ENCODE results near the gene GALNT10.

Gene GALNT10

DNA sequence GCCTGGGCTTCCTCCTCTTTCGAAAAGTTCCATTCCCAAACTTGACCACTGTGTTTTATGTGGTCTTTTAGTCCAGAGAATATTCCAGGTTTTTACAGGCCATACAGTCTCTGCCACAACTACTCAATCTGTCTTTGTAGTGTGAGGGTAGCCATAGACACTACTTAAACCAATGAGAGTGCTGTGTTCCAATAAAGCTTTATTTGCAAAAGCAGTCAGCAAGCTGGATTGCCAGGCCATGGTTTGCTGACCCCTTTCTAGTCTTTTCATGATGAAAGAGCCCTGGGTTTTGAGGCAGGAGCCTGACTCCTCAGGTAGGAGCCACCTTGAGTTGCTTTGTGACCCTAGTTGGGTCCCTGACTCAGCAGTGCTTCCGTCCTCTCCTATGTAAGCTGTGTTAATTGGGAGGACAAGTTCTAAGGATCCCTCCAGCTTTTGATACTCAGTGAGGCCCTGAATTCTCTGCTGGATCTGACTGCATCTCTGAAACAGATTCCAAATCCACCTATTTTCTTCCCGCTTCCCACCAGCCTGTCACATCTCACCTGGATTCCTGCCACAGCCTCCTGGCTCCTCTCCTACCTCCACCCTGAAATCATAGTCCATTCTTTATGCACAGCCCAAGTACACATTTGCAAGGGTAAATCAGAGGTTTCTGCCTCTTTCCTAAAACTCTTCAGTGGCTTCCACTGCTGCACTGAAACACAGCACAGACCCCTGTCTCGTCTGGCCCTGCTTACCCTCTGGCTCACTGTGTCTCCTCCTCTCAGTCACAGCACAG, 13.5 kb downstream of the GALNT10 start:
- no peak for DNase-seq

DNA sequence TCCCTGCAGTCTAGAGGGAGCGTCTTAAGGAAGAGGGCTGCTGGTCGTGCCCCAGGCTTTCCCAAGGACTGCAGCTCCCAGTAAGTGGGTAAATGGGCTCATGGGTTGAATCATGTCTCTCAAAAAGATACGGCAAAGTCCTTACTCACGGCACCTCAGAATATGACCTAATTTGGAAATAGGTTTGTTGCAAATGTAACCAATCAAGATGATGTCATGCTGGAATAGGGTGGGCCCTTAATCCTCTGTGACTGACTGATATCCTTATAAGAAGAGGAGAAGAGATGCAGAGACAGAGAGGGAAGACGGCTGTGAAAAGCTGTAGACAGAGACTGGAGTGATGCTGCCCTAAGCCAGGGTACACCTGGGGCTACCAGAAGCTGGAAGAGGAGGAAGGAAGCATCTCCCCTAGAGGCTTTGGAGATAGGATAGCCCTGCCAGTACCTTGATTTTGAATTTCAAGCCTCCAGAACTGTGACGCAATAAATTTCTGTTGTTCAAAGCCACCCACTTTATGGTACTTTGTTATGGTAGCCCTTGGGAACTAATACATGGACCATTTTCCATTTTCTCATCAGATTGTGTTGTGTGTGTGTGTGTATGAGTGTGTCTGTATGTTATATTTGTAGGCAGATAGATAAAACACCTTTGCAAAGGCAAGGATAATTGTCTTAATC, 15.0 kb downstream of the GALNT10 start:
- no peak for DNase-seq

DNA sequence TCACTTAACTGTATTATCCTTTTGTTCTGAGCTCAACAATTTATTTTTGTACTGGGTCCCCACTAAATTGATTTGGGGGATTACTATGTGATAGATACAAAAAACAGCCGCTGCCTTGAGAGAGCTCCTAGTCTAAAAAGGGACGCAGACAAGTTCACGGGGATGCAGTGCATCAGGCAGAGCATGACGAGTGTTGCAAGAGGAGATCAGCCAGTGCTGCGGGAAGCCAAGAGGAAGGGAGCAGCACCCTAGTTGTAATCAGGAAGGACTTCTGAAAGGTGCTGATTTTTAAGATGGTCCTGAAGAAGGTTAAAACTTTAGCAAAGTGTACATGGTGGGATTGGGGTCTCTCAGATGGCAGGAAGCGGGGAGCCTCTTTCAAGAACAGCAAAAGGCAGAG, 15.8 kb downstream of the GALNT10 start:
- no peak for DNase-seq

DNA sequence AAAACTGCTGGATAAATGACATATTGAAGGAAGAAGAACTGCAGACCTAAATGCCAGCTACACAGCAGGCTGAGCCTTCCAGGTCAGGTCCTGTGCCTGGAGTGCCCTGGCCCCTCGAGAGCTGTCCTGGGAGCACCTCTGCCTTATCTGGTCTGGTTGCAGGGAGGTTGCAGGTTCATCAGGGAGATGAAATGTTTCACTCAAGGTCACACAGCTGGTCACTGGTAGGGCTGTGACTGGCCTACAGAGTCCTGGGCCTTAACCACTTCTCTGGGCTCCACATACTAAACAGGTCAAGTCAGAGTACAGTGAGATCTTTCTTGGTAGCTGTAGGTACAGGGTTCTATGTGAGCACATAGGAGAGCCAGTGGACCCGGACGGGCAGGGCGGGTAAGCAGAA, 16.7 kb downstream of the GALNT10 start:
- DNase-seq, result no peak

DNA sequence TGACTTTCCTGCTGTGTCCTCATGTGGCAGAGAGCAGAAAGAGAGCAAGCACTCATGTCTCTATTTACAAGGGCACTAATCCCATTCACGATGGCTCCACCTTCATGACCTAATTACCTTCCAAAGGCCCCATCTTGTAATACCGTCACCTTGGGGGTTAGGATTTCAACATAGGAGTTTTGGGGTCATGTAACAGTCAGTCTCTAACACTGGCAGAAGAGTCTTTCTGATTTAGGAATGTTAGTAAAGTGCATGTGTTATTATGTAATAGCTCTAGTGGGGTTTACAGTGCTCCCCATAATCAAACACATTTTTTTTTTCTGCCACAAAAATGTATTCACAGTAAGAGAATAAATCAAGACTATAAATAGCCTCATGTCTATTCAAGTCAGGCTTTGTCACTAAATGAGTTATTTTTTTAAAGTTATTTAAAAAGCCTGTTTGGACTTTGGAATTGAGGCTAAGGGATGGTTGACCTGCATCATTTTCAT, 19.1 kb downstream of the GALNT10 start:
- no peak for DNase-seq

DNA sequence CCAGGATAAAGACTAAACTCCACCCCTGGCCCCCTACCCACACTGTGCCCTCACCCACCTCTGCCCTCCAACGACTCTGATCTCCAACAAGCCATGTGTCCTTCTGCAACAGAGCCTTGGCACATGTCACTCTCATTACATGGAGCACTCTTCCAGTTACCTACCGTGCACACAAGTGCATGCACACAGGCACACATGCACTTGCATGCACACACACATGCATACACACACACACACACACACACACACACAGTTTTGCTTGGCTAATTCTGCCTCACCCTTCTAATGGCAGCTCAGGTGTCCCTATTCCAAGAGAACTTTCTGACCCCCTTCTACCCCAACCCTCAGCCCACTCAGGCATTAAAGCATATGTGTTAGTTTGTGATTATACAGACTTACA, 19.6 kb downstream of the GALNT10 start:
- no peak for DNase-seq

DNA sequence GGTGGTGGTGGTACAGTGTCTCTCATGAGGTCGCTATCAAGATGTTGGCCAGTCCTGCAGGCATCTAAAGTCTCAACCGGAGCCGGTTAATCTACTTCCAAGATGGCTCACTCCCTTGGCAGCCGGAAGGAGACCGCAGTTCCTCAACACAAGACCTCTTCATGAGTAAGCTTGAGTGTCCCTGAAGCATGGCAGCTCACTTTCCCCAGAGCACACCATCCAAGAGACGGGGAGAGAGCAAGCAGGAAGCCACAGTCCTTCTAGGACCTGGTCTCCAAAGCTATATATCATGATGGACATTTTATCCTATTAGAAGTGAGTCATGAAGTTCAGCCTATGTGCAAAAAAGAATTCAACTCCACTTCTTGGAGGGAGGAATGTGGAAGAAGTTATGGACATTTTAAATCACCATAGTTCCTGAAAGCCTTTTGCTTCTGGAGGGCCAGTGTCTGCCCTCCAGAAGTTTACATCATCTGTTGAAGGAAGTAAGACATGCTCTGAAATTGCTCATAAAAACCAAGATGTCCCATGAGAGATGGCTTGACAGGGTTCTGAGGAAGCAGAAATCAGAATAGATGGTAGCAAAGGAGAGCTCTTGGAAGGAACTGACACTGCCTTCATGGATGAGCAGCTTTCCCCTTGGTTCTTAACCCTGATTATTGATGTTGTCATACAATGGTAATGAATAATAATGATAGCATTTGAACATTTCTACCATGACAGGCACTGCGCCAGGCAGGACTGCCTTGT, 21.3 kb downstream of the GALNT10 start:
- no peak for DNase-seq

DNA sequence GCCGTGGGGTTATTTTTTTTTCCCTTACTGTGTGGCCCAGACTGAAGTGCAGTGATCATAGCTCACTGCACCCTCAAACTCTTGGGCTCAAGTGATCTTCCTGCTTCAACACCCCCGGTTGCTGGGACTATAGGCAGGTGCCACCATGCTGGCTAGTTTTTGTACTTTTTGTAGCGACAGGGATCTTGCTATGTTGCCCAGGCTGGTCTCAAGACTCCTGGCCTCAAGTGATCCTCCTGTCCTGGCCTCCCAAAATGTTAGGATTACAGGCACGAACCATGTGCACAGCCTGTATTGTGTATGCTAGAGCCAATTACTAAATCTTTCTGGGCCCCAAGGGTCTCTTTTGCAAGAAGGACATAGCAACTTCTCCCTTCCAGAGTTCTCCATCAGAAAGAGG, 23.1 kb downstream of the GALNT10 start:
- no peak for DNase-seq

DNA sequence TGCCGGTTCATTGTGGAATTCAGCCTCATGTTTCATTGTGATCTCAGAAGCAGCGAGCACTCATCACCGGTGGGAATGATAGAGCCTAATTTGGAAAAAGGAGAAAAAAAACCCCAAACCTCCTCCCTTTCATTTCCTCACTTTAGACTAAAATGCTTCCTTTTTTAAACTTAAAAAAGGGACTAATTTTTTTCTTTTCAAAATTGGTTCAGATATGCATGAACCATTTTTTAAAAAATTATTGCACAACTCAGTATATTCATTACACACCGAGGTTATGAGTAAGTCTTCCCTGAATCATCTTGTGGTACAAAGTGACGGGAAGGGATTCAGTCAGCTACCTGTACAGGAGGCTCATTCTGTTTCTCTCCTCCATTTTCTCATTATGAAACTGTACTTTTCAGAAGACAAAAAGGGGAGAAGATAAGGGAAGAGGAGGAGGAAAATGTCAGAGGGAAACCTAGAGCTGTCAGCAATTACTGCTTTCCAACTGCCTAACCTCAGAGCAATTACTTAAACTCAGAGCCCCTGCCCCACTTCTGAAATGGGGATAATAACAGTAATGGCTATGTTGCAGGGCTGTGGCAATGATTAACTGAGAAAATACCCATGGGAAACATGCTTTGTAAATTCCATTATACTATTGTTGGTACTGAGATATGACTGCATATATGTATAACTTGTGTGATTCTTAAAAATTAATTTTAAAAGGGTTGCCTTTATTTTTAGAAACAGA, 24.0 kb downstream of the GALNT10 start:
- no peak for DNase-seq

DNA sequence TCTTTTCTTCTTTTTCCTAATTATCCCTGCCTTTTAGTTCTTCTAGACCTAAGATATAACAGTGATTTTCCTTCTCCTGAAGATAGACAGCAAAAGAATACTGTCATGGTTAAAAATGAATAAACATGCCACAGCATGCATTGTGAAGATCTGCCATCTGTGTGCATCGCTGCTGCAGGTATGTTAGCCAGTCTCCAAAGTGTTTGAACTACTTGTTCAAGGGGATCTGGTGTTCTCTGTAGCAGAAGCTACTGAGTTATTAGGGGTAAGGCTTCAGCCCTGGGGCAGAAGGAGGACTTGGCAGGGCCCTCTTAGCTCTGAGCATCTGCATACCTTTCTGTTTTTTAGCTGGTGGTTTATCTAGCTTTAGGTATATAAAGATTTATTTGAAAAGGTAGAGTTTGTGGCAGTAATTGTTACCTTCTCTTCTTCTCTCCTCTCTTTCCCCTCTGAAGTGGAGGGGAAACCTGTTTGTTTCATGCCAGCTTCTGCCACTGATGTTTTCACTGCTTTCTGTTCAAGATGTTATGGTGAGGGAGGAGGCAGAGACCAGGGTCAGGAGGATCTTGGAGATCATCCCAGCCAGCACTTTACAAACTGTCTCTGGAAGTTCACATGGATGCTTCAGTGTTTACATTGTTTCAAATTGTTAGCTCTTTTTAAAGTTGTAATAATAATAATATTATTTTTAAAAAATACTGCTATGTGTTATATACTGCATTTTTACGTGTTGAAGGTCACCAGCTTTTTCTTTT, 25.2 kb downstream of the GALNT10 start:
- no peak for DNase-seq

DNA sequence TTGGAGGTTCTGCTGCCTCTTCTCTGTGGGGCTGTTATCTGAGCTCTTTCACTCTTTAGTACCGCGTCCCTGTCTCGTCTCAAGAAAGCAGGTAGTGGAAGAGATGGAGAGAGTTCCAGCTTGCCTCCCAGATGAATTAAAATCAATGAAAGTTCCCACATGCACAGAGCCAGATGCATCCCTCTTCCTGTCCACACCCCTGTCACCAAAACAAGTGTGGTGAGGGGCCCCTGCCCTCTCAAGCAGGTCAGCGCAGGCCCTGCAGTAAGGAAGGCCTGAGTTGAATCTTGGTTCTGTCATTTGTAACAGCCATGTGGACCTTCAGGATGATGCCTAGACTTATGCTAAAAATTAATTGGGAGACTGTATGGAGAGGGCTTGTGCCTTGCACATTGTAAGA, 26.9 kb downstream of the GALNT10 start:
- no peak for DNase-seq

DNA sequence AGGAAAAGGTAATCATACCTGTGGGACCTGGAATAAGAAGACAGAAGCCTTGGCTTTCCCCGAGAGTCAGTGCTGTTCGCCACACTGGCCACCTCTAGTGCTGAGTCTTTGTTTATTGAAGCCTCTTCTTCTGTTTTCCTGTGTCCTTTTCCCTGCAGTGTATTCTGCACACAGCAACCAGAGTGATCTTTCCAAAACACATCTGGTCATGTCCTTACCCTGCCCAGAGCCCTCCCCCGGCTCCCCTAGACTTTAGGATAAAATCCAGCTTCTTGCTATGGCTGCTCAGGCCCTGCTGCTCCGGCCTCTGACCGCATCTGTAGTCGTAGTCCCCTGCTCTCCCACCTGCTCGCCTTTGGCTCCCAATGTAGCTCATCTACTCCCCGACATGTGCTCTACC, 28.3 kb downstream of the GALNT10 start:
- DNase-seq, result no peak

DNA sequence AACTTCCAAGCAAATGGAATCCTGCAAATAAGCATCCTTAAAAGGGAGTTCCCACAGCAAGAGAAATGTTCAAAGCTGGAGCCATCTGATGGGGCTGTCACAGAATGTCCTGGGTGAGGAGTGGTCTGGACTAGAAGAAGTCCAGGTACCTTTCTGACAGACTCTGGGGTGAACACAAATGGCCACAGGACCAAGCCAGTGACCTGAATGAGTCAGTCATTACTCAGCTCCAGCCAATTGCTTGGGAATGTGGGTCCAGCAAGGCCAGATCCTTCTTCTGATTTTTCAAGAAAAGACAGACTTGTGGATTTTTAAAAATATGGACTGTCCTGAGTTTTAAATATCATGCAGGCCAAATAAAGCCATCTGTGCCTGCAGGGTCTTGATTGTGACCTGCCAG, 30.1 kb downstream of the GALNT10 start:
- DNase-seq, result no peak

DNA sequence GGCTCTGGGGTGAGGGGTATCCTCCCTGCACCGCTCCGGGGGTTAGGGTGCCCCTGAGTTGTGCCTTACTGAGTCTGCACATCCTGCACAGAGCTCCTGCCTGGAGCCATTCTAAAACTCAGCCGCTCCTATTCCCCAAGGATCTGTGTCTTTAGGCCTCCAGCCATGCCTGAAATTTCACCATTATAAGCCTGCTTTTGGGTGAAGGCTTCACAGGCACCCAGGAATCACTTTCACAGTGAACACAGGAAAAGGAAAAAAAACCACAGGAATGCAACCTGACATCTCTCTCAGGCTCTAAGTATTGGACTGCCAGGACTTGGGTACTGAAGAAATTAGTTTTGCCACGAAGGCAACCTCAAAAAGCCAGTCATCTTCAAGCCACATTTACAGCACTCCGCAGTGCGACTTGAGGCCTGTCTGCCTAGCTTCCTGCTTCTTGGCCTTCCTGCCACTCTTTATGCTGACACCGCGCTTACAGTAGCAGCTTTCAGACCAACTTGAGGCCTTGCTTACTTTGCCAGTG, 30.9 kb downstream of the GALNT10 start:
- DNase-seq, result peak in 3 of 4 experiments; percentile 5 to 37 (median 31)

DNA sequence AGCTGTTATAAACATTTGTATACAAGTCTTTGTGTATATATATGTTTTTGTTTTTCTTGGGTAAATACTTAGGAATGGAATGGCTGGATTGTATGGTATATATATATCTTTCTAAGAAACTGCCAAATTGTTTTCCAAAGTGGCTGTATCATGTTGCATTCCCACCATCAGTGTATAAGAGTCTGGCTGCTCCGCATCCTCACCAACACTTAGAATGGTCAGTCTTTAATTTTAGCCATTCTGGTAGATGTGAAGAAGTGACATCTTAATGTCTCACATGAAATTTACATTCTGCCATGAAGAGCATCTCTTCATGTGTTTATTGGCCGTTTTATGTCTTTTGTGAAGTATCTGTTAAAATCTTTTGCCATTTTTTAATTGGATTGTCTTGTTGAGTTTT, 31.9 kb downstream of the GALNT10 start:
- no peak for DNase-seq

DNA sequence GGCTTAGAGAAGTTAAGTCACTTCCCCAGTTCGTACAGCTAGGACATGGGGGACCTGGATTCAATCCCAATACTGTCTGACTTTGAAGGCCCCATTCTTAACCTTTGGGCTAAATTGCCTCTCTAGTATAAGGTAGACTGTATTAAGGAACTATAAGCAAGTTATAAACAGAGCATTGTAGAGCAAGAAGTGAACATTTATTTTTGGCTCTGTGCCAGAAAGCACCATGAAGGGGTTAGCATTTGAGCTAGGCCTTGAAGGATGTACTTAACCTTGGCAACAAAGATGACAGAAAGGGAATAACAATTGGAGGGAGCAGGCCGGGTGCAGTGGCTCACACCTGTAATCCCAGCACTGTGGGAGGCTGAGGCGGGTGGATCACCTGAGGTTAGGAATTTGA, 32.8 kb downstream of the GALNT10 start:
- no peak for DNase-seq

DNA sequence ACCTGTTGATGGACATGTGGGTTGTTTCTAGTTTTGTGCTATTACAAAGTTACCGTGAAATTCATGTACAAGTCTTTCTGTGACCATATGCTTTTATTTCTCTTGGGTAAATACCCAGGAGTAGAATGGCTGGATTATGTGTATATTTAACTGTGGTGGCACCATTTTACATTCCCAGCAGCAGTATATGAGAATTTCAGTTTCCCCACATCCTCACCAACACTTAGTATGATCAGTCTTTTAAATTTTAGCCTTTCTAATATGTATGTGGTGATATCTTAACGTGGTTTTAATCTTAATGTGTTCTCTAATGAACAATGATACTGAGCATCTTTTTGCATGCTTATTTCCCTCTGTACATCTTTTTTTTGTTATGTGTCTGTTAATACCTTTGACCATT, 36.6 kb downstream of the GALNT10 start:
- DNase-seq, result no peak

DNA sequence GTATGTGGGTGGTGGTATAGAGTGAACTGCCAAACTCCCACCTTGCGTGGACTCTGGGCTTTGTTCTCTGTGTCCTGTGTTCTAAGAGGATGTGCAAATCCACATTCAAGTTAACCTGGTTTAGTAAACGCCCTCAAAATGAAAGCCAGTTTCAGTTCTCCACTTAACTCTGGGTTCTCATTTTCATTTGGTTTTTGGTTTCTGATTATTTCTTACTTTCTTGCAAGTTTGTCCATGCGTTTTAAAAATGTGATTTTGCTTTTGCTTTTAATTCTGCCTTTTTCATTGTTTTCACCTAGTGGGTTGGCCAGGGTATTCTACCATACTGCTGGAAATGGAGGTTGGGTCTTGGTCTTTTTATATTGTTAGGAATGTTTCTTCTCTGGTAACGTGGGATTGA, 38.2 kb downstream of the GALNT10 start:
- DNase-seq, result no peak

DNA sequence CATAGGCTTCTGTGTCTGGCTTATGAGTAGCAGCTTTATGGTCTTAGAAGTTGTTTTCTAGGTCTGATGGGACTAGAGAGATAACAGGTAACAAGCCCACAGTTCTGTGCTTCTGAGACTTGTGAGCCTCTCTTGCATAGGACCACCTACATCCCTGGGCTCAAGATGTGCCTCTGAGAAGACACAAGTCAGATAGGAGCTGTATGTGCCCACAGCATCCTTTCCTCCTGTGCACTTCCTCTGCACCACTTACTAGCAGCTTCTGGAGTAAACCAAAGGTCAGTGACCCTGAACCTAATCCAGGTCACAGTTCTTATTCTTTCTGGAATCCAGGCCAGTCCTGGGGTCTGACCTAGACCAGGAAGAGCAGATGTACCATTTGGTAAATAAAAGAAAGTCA, 40.0 kb downstream of the GALNT10 start:
- no peak for DNase-seq

DNA sequence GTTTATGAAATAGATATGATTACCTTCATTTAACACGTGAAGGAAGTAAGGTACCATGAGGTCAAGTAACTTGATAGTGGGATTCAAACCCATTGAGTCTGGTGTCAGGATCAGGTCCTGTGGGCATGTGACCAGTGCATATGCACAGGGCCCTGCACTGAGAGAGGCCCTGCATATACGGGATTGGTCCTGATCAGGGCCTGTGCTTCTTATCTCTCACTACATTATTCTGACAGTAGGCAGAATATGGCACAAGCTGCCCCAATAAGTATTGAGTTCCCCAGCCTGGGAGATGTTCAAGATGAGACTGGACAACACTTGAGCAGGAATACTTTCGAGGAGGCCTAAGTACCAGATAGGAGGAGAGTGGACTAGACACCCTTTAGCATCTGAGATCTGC, 44.0 kb downstream of the GALNT10 start:
- no peak for DNase-seq

DNA sequence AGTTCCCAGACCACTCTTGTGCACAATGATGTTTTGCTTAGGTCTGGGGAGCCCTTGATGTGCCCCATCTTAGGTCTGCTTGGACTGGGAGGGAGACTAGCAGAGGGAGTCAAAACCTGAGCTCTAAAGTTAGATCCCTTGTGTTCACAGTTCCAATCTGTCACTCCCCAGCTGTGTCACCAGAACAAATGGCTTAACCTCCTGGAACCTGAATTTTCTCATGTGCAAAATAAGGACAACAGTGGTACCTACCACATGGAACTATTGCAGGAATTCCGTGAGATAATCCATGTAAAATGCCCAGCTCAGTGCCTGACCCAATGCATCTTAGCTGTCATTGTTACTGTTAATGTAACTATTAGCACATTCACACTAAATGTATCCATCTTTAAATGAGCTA, 45.5 kb downstream of the GALNT10 start:
- DNase-seq, result no peak
